Hypothalamus (tissue), 51 donors: ENCODE measurements around the gene CDC25C.

Source experiments
- DNase-seq, 51 donors: peaks; one replicate each; lab custom pipeline; 2025; lab: John Stamatoyannopoulos, UW

The CDC25C gene

GRCh38 chr5:138331449-138332368 is at the start of gene CDC25C:
CDC25C (minus strand) TSS chr5:138331804; CDS start chr5:138331180, 624 bp downstream.
- peak; percentile 44 to 98 (median 93) for DNase-seq

GRCh38 chr5:138372653-138373052 is 41.0 kb upstream of the CDC25C start:
- no peak for DNase-seq

GRCh38 chr5:138372225-138372624 is 40.6 kb upstream of the CDC25C start:
- no peak for DNase-seq

- DNase-seq: no peak
Measured at GRCh38 chr5:138371454-138371853, 39.9 kb upstream of the CDC25C start.

GRCh38 chr5:138370537-138370936 is 38.9 kb upstream of the CDC25C start:
- no peak for DNase-seq

GRCh38 chr5:138369706-138370105 is 38.1 kb upstream of the CDC25C start:
- DNase-seq: no peak

- no peak for DNase-seq
Measured at GRCh38 chr5:138369261-138369660, 37.7 kb upstream of the CDC25C start.

GRCh38 chr5:138366632-138367382 is 35.2 kb upstream of the CDC25C start:
- no peak for DNase-seq

- DNase-seq: no peak
Measured at GRCh38 chr5:138364576-138364975, 33.0 kb upstream of the CDC25C start.

GRCh38 chr5:138360941-138361452 is 29.4 kb upstream of the CDC25C start:
- no peak for DNase-seq

- no peak for DNase-seq
Measured at GRCh38 chr5:138359621-138360020, 28.0 kb upstream of the CDC25C start.

GRCh38 chr5:138354926-138355378 is 23.3 kb upstream of the CDC25C start:
- DNase-seq: peak in 25 of 51 donors; percentile 4 to 52 (median 21)

GRCh38 chr5:138354387-138354786 is 22.8 kb upstream of the CDC25C start:
- DNase-seq: peak in 1 of 51 donors; percentile 18

- DNase-seq: no peak
Measured at GRCh38 chr5:138353560-138354080, 22.0 kb upstream of the CDC25C start.

- peak in 46 of 51 donors; percentile 13 to 85 (median 61) for DNase-seq
Measured at GRCh38 chr5:138352722-138353559, 21.3 kb upstream of the CDC25C start.

- DNase-seq: peak in 40 of 51 donors; percentile 20 to 88 (median 62)
Measured at GRCh38 chr5:138352071-138352721, 20.6 kb upstream of the CDC25C start, which contains the start of gene KDM3B. KDM3B (plus strand) TSS chr5:138352685; CDS start chr5:138352796, 111 bp downstream.

- no peak for DNase-seq
Measured at GRCh38 chr5:138351517-138351916, 19.9 kb upstream of the CDC25C start.

- DNase-seq: peak in 1 of 51 donors; percentile 5
Measured at GRCh38 chr5:138351056-138351455, 19.5 kb upstream of the CDC25C start.

- no peak for DNase-seq
Measured at GRCh38 chr5:138350563-138350890, 18.9 kb upstream of the CDC25C start.
